NB4 (cell line): Measurements from ENCODE around the gene TNFAIP1.

Experiments
- CTCF ChIP-seq: IDR thresholded peaks from one replicate; pipeline ENCODE4 v1.5.1; 2012; ENCODE audit warnings: low read depth, low read length
- MAX ChIP-seq: IDR thresholded peaks from 2 replicates; pipeline ENCODE4 v1.6.1; 2011; ENCODE audit warnings: low read depth, low read length

GRCh38 chr17:28325211-28325610 lies 10.3 kb upstream of the TNFAIP1 start:
- TF ChIP-seq CTCF (no peak), MAX (no peak)
